AG10803 (cell line): ENCODE measurements around the gene ACOD1.
"Not testable (repeated sequence)": the region's sequence is repeated elsewhere in the genome, so short reads cannot be mapped to it uniquely, and the experiment has no call there.

Source experiments
- DNase-seq: peaks from one replicate; pipeline ENCODE4 v3.0.0; 2010; ENCODE audit warnings: low read depth
- H3K4me3 ChIP-seq: 2 replicates; pipeline ENCODE4 v1.5.1; 2011; ENCODE audit warnings: mild to moderate bottlenecking, low read length, control low read depth
- CTCF ChIP-seq: conservative IDR thresholded peaks from 2 replicates; pipeline ENCODE4 v1.5.1; 2011; ENCODE audit warnings: mild to moderate bottlenecking, low read length, control low read depth, inconsistent platforms

Gene ACOD1

DNA sequence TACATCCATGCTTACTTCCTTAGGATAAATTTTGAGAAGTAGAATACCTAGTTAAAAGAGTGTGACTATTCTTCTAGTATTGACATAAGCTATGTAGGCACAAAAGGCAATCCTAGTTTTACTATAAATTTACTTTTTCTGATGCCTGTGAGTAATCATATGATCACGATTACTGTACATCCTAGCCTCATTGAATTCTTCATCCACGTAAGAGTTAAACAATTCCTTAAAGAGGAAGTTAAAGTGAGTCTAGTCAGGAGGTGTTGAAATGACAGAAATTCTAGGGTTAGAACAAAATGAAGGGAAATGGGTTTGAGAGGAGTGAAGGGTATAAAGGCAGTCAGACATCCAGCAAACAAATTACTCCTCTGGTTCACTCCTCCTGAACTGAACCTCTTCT, at the start of gene ACOD1:
Gene ACOD1, plus strand, starts transcription at position 363 of the 400 bp plus-strand sequence. CDS start 48 bp downstream, outside the sequence.
- TF ChIP-seq CTCF: no peak
- no peak for DNase-seq
- H3K4me3 ChIP-seq: no peak within 1 kb of the TSS

DNA sequence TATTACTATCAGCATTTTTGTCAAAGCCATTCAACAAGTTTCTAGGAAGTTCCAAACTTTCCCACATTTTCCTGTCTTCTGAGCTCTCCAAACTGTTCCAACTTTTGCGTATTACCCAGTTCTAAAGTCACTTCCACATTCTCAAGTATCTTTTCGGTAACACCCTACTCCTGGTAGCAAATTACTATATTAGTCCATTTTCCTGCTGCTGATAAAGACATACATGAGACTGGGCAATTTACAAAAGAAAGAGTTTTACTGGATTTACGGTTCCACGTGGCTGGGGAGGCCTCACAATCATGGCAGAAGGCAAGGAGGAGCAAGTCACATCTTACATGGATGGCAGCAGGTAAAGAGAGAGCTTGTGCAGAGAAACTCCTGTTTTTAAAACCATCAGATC, 49.2 kb upstream of the ACOD1 start:
- not testable (repeated sequence) for H3K4me3 ChIP-seq, DNase-seq

- peak; percentile 100 for TF ChIP-seq CTCF
- peak; percentile 69 for DNase-seq
- H3K4me3 ChIP-seq: no peak overlapping the region
These were observed 44.7 kb upstream of the ACOD1 start for GRCh38 chr13:76903544-76904162.

- no peak for TF ChIP-seq CTCF
- no peak for DNase-seq
- H3K4me3 ChIP-seq: no peak overlapping the region
These were observed 43.8 kb upstream of the ACOD1 start for GRCh38 chr13:76904507-76904906.

- no peak overlapping the region for H3K4me3 ChIP-seq
- TF ChIP-seq CTCF: no peak
- no peak for DNase-seq
These were observed 35.8 kb upstream of the ACOD1 start for GRCh38 chr13:76912476-76912875.

- no peak for DNase-seq
- no peak overlapping the region for H3K4me3 ChIP-seq
- TF ChIP-seq CTCF: no peak
These were observed 34.4 kb upstream of the ACOD1 start for GRCh38 chr13:76913898-76914297.

DNA sequence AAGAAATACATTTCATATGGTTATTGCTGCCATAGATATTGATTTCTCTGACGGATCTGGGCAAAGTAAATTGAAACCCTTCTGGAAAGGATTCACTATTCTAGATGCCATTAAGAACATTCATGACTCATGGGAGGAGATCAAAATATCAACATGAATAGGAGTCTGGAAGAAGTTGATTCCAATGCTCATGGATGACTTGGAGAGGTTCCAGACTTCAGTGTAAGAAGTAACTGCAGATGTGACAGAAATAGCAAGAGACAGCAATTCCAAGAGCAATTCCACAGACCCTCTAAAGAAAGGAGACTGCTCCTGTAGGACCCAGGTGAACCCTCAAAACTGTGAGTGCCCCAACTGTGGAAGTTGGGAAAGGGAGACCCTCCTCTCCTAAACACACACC, 31.2 kb upstream of the ACOD1 start:
- TF ChIP-seq CTCF: no peak
- peak; percentile 67 for DNase-seq
- no peak overlapping the region for H3K4me3 ChIP-seq

GRCh38 chr13:76917755-76918481, 30.4 kb upstream of the ACOD1 start:
- DNase-seq: peak; percentile 74
- not testable (repeated sequence) for H3K4me3 ChIP-seq
